NCI-H345 (cell line): ENCODE results near the gene TTC17.

Experiments
- DNase-seq: peaks from one replicate; lab custom pipeline; 2025; lab: John Stamatoyannopoulos, UW

TTC17 gene

DNA sequence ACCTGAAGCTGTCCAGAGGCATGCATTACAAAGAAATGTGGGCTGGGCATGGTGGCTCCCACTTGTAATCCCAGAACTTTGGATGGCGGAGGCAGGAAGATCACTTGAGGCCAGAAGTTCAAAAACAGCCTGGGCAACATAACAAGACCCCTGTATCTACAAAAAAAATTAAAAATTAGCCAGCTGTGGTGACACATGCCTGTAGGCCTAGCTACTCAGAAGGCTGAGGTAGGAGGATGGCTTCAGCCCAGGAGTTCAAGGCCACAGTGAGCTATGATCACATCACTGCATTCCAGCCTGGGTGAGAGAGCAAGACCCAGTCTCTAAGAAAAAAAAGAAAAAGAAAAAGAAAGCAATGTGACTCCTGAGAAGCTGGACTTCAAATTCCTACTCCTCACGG is 183.3 kb downstream of the TTC17 start:
- DNase-seq = no peak

DNA sequence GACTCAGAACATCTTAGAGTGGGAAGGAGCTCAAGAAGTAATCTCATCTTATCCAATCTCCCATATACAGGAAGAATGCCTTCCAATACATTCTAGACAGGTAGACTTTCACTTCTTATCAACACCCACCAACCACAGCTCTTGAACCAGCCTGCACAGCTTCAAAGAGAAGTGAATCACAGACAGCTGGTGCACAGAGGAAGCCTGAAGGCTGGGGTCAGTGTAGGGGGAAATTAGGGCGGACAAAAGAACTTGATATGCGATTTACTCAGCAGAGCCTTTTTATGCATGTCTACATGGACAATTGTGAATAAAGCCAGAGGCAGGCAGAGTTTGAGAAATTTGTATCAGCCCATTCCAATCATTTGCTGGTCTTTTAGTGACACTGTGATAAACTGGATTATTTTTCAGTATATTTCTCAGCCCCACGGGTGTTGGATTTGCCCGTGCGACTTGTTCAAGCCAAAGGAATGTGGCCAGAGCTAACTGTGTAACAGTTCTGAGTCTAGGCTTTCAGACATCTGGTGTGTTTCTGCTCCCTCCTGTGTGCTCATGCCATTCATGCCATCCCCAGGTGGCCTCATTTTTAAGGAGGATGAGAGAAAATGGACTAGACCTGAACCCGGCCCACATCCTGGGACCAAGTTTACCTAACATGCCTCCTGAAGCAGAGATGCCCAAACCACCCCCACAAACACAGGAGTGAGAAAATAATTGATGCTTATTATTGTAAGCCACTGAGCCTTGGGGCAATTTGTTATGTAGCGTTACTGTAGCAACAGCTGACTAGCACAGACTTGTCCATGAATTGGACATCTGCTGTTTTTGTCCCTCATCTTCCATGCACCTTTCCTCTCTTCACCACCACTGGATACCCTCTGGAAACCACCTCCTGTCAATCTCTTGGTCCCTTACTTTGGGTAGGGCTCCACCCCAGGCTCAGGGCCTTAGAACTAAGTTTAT is 184.3 kb downstream of the TTC17 start:
- DNase-seq = no peak
